Trophoblast cell (in vitro differentiated cells and primary cell): ENCODE results near the gene PPIP5K2.
A peak's percentile ranks its signal among the peaks of the same experiment; 100 is the strongest.
"Not testable (repeated sequence)": the region's sequence is repeated elsewhere in the genome, so short reads cannot be mapped to it uniquely, and the experiment has no call there.

ENCODE experiments used
- DNase-seq, 2 donors: peaks; one replicate each; pipeline ENCODE4 v3.0.0-alpha.2; 2016
- H2AFZ ChIP-seq: 2 replicates; pipeline ENCODE4 v1.6.1; 2013; ENCODE audit warnings: low read length, moderate library complexity, mild to moderate bottlenecking; ENCODE audit not compliant: insufficient read depth, poor library complexity
- H2AK5ac ChIP-seq: 2 replicates; pipeline ENCODE4 v1.6.1; 2013; ENCODE audit warnings: mild to moderate bottlenecking, low read length
- H2BK120ac ChIP-seq: 2 replicates; pipeline ENCODE4 v1.6.1; 2013; ENCODE audit warnings: low read length, mild to moderate bottlenecking, moderate library complexity; ENCODE audit not compliant: insufficient read depth, poor library complexity
- H2BK12ac ChIP-seq: 2 replicates; pipeline ENCODE4 v1.6.1; 2013; ENCODE audit warnings: mild to moderate bottlenecking, low read length, moderate library complexity
- H2BK5ac ChIP-seq: 2 replicates; pipeline ENCODE4 v1.6.1; 2013; ENCODE audit warnings: low read length, low read depth, moderate library complexity, mild to moderate bottlenecking; ENCODE audit not compliant: poor library complexity
- H3K14ac ChIP-seq: 2 replicates; pipeline ENCODE4 v1.6.1; 2013; ENCODE audit warnings: mild to moderate bottlenecking, low read length
- H3K18ac ChIP-seq: 2 replicates; pipeline ENCODE4 v1.6.1; 2013; ENCODE audit warnings: mild to moderate bottlenecking, low read length
- H3K23ac ChIP-seq: 2 replicates; pipeline ENCODE4 v1.6.1; 2013; ENCODE audit warnings: low read length
- H3K27ac ChIP-seq: 2 replicates; pipeline ENCODE4 v1.5.1; 2013; ENCODE audit warnings: low read depth, mild to moderate bottlenecking, inconsistent platforms, low read length, moderate library complexity
- H3K27me3 ChIP-seq: 2 replicates; pipeline ENCODE4 v1.6.1; 2013; ENCODE audit warnings: inconsistent platforms, mild to moderate bottlenecking, low read length, moderate library complexity; ENCODE audit not compliant: insufficient read depth
- H3K36me3 ChIP-seq, 2 experiments: 1 replicate in 1 of 2; 2 replicates in 1 of 2; pipeline ENCODE4 v1.6.1; 2013; ENCODE audit warnings: low read length in 2 of 2, mild to moderate bottlenecking in 2 of 2, moderate library complexity in 1 of 2; ENCODE audit not compliant: insufficient read depth in 2 of 2, control insufficient read depth in 1 of 2
- H3K4ac ChIP-seq: 2 replicates; pipeline ENCODE4 v1.6.1; 2013; ENCODE audit warnings: low read depth, mild to moderate bottlenecking, low read length, moderate library complexity
- H3K4me1 ChIP-seq, 2 experiments: 1 replicate in 1 of 2; 2 replicates in 1 of 2; pipeline ENCODE4 v1.6.1; 2013; ENCODE audit warnings: low read length in 2 of 2, mild to moderate bottlenecking in 2 of 2, moderate library complexity in 1 of 2; ENCODE audit not compliant: insufficient read depth in 2 of 2, control insufficient read depth in 1 of 2
- H3K4me2 ChIP-seq: 2 replicates; pipeline ENCODE4 v1.6.1; 2013; ENCODE audit warnings: inconsistent platforms, mild to moderate bottlenecking, low read length, moderate library complexity
- H3K4me3 ChIP-seq: 2 replicates; pipeline ENCODE4 v1.5.1; 2013; ENCODE audit warnings: mild to moderate bottlenecking, low read depth, low read length, inconsistent platforms
- H3K79me1 ChIP-seq: one replicate; pipeline ENCODE4 v1.6.1; 2013; ENCODE audit warnings: low read length
- H3K79me2 ChIP-seq: 2 replicates; pipeline ENCODE4 v1.6.1; 2013; ENCODE audit warnings: low read length, mild to moderate bottlenecking; ENCODE audit not compliant: control insufficient read depth, insufficient read depth, poor library complexity
- H3K9ac ChIP-seq: 2 replicates; pipeline ENCODE4 v1.6.1; 2013; ENCODE audit warnings: mild to moderate bottlenecking, low read length
- H3K9me3 ChIP-seq: 2 replicates; pipeline ENCODE4 v1.6.1; 2013; ENCODE audit warnings: low read depth, mild to moderate bottlenecking, control low read depth, inconsistent platforms, low read length; ENCODE audit not compliant: insufficient read depth
- H4K12ac ChIP-seq: 2 replicates; pipeline ENCODE4 v1.6.1; 2013; ENCODE audit warnings: low read depth, mild to moderate bottlenecking, low read length, moderate library complexity
- H4K8ac ChIP-seq: 2 replicates; pipeline ENCODE4 v1.6.1; 2013; ENCODE audit warnings: low read depth, mild to moderate bottlenecking, low read length, moderate library complexity
- H4K91ac ChIP-seq: one replicate; pipeline ENCODE4 v1.6.1; 2013; ENCODE audit warnings: low read depth, mild to moderate bottlenecking, low read length, moderate library complexity
- WGBS: extraction: QIAGEN DNeasy Blood & Tissue Kit; methylation state at CpG from one replicate; pipeline ENCODE4 v1.1.7; 2013; ENCODE audit warnings: missing lambda C conversion rate; ENCODE audit not compliant: insufficient read length, insufficient coverage; ENCODE audit errors: extremely low coverage; 5-methylcytosine and 5-hydroxymethylcytosine counted together

Gene PPIP5K2

DNA sequence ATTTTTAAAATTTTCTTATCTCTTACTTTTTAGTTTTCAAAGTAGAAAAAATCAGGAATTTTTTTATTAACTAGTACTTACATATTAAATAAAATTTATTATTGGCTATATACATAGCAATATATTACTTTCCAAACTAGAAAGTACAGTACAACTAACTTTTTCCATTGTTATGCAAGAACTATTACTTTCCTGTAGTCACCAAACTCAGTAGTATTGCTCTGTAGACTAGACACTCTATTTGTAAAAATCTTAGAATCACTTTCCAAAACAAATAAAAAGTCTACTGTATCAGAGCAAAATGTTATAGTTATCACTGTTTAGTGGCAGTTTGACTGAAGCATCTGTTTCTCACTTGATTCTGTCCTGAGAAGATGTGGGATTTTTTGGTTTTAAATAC, 83.1 kb downstream of the PPIP5K2 start:
- peaks cover 2 to 5% of the 10 kb centered on the region in 2 experiments for H3K36me3 ChIP-seq
- H3K4me2 ChIP-seq, result no peak overlapping the region
- H3K4ac ChIP-seq, result no peak overlapping the region
- no peak overlapping the region for H2BK120ac ChIP-seq
- no peaks in the 10 kb centered on the region for H3K9me3 ChIP-seq
- H2AK5ac ChIP-seq, result no peak overlapping the region
- H3K27me3 ChIP-seq, result no peaks in the 10 kb centered on the region
- no peak overlapping the region for H3K23ac ChIP-seq
- peaks cover 4 to 8% of the 10 kb centered on the region in 2 experiments for H3K4me1 ChIP-seq
- no peak overlapping the region for H2BK5ac ChIP-seq
- H4K8ac ChIP-seq, result no peak overlapping the region
- no peak overlapping the region for H2AFZ ChIP-seq
- no peak for DNase-seq
- no peak overlapping the region for H3K14ac ChIP-seq
- no peaks in the 10 kb centered on the region for H3K79me1 ChIP-seq
- H3K27ac ChIP-seq, result no peak overlapping the region
- H4K91ac ChIP-seq, result no peak overlapping the region
- H3K4me3 ChIP-seq, result no peak overlapping the region
- H3K79me2 ChIP-seq, result no peaks in the 10 kb centered on the region
- no peak overlapping the region for H3K18ac ChIP-seq
- H3K9ac ChIP-seq, result no peak overlapping the region
- H4K12ac ChIP-seq, result no peak overlapping the region
- H2BK12ac ChIP-seq, result no peak overlapping the region

DNA sequence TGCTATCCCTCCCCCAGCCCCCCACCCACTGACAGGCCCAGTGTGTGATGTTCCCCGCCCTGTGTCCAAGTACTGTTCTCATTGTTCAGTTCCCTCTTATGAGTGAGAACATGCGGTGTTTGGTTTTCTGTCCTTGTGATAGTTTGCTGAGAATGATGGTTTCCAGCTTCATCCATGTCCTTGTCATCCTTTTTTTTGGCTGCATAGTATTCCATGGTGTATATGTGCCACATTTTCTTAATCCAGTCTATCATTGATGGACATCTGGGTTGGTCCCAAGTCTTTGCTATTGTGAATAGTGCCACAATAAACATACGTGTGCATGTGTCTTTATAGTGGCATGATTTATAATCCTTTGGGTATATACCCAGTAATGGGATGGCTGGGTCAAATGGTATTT, 84.9 kb downstream of the PPIP5K2 start:
- H3K79me1 ChIP-seq, H3K18ac ChIP-seq, H3K14ac ChIP-seq, H4K91ac ChIP-seq, H2BK120ac ChIP-seq, H3K23ac ChIP-seq, H2BK5ac ChIP-seq, DNase-seq, H2AFZ ChIP-seq, H3K9me3 ChIP-seq, H3K79me2 ChIP-seq, H3K4me3 ChIP-seq, H2AK5ac ChIP-seq, H3K36me3 ChIP-seq, H3K27ac ChIP-seq, H3K4ac ChIP-seq, H3K9ac ChIP-seq, H4K12ac ChIP-seq, H3K4me1 ChIP-seq, H3K4me2 ChIP-seq, H3K27me3 ChIP-seq, H4K8ac ChIP-seq, H2BK12ac ChIP-seq: not testable (repeated sequence)
- no CpG with 5 or more reads among the region's 3 CpGs for WGBS

DNA sequence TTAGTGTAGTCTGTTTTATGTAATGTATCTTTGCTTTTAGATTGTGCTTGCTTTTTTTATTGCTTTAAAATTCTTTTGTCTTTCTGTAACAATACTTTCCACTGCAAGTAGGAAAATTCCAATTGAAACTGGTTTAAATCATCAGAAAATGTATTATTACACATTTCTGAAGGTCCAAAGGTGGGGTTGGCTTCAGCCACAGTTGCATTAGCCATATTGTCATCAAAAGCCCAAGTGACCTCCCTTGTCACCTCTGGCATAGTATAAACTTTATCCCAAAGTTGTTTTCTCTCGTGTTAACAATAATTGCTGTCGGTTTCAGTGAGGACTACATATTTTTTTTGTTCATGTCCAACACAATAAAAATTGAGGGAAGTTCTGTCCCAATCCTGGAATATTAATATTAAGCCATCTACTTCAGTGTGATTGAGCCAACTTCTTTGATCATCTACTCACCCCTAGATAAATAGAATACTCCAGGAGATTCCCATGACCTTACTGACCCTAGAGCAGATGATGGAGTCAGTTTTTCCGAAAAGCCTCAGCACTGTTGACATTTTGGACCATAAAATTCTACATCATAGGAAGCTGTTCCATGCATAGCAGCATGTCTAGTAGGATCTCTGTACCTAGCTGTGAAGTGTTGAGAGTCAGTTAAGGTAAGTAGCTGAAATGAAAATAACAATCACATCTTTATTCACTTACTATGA, 86.0 kb downstream of the PPIP5K2 start:
- no peaks in the 10 kb centered on the region for H3K9me3 ChIP-seq
- no peak overlapping the region for H2AFZ ChIP-seq
- no peak overlapping the region for H4K8ac ChIP-seq
- no peak overlapping the region for H3K9ac ChIP-seq
- H3K36me3 ChIP-seq, result peaks cover 2% of the 10 kb centered on the region in 2 experiments
- no peak overlapping the region for H3K18ac ChIP-seq
- no peak overlapping the region for H2BK5ac ChIP-seq
- no peak overlapping the region for H3K14ac ChIP-seq
- H2AK5ac ChIP-seq, result no peak overlapping the region
- H3K4me1 ChIP-seq, result peaks cover 4 to 8% of the 10 kb centered on the region in 2 experiments
- H3K23ac ChIP-seq, result no peak overlapping the region
- no peak overlapping the region for H3K4me2 ChIP-seq
- H2BK12ac ChIP-seq, result no peak overlapping the region
- no peaks in the 10 kb centered on the region for H3K79me1 ChIP-seq
- H3K27me3 ChIP-seq, result no peaks in the 10 kb centered on the region
- H3K4ac ChIP-seq, result no peak overlapping the region
- H3K79me2 ChIP-seq, result no peaks in the 10 kb centered on the region
- H4K12ac ChIP-seq, result no peak overlapping the region
- no CpG with 5 or more reads among the region's 3 CpGs for whole genome bisulfite sequencing
- no peak overlapping the region for H2BK120ac ChIP-seq
- no peak for DNase-seq
- no peak overlapping the region for H3K4me3 ChIP-seq
- no peak overlapping the region for H4K91ac ChIP-seq
- no peak overlapping the region for H3K27ac ChIP-seq

DNA sequence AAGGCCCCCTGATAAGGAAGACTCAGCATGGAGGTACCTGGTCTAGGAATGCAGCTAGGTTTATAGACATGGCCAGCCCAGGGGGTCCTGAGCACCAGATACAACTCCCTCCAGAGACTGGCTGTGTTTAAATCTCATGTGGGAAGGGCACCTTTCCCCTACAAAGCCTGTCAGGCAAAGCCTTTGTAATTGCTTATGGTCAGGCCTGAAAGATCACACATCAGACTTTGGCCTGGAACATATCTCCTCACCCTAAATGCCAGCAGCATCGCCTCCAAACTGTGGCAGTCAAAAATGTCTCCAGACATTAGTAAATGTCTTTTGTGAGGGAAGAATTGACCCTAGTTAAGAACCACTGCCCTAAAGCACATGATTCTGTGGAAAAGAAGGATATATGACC, 86.9 kb downstream of the PPIP5K2 start:
- Histone ChIP-seq H3K4me3 (peak overlapping the region; percentile 5), H3K23ac (no peak overlapping the region), H3K36me3 (peaks cover 2% of the 10 kb centered on the region in 2 experiments), H3K4ac (no peak overlapping the region), H3K79me2 (no peaks in the 10 kb centered on the region), H3K27me3 (no peaks in the 10 kb centered on the region), H3K79me1 (no peaks in the 10 kb centered on the region), H3K9ac (no peak overlapping the region), H3K4me2 (no peak overlapping the region), H2BK5ac (no peak overlapping the region), H2BK12ac (no peak overlapping the region), H2AK5ac (no peak overlapping the region), H3K27ac (no peak overlapping the region), H4K91ac (no peak overlapping the region), H3K9me3 (no peaks in the 10 kb centered on the region), H3K14ac (no peak overlapping the region), H2BK120ac (no peak overlapping the region), H2AFZ (no peak overlapping the region), H3K18ac (no peak overlapping the region), H3K4me1 (peaks cover 4 to 8% of the 10 kb centered on the region in 2 experiments), H4K12ac (no peak overlapping the region), H4K8ac (no peak overlapping the region)
- no CpG with 5 or more reads among the region's 1 CpG for WGBS
- no peak for DNase-seq
